ENCODE results near the gene SAMD4A. TPM values are rescaled to one million over a fixed set of nuclear protein-coding genes. Genes with fewer than 3 reads are reported as not detected.

Gene SAMD4A, protein sequence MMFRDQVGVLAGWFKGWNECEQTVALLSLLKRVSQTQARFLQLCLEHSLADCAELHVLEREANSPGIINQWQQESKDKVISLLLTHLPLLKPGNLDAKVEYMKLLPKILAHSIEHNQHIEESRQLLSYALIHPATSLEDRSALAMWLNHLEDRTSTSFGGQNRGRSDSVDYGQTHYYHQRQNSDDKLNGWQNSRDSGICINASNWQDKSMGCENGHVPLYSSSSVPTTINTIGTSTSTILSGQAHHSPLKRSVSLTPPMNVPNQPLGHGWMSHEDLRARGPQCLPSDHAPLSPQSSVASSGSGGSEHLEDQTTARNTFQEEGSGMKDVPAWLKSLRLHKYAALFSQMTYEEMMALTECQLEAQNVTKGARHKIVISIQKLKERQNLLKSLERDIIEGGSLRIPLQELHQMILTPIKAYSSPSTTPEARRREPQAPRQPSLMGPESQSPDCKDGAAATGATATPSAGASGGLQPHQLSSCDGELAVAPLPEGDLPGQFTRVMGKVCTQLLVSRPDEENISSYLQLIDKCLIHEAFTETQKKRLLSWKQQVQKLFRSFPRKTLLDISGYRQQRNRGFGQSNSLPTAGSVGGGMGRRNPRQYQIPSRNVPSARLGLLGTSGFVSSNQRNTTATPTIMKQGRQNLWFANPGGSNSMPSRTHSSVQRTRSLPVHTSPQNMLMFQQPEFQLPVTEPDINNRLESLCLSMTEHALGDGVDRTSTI
- 10 to 100 TPM; 50.6 to 73.8 (median 59.9) TPM for polyA plus RNA-seq (ENCODE audit: insufficient read length in 10 of 10)
- long read RNA-seq, donor 1, partial matches to known transcripts = 12 of 14 reads
- long read RNA-seq, donor 1, other reads (novel, unspliced or antisense) = 0 of 14 reads
- long read RNA-seq, donor 2, full-length matches to known transcripts = 1 of 42 reads
- long read RNA-seq, donor 2, partial matches to known transcripts = 41 of 42 reads
- long read RNA-seq, donor 2, other reads (novel, unspliced or antisense) = 0 of 42 reads
- long read RNA-seq, donor 3 = 0 reads
- long read RNA-seq, donor 4, partial matches to known transcripts = 6 of 7 reads
- long read RNA-seq, donor 4, other reads (novel, unspliced or antisense) = 0 of 7 reads
- long read RNA-seq, donor 5, partial matches to known transcripts = 11 of 13 reads
- long read RNA-seq, donor 5, other reads (novel, unspliced or antisense) = 0 of 13 reads
- long read RNA-seq, donor 6, partial matches to known transcripts = 10 of 12 reads
- long read RNA-seq, donor 6, other reads (novel, unspliced or antisense) = 0 of 12 reads
- long read RNA-seq, donor 7, partial matches to known transcripts = 6 of 6 reads
- long read RNA-seq, donor 7, other reads (novel, unspliced or antisense) = 0 of 6 reads
- long read RNA-seq, donor 8, partial matches to known transcripts = 0 of 1 reads
- long read RNA-seq, donor 8, other reads (novel, unspliced or antisense) = 0 of 1 reads
- long read RNA-seq, donor 9 = 0 reads

GRCh38 chr14:54566410-54567223, at the start of gene SAMD4A:
Gene SAMD4A (plus strand): TSS chr14:54567128. CDS start chr14:54567917, 789 bp downstream.
- DNase-seq = peak; percentile 89 to 96 (median 91)

- no peak for DNase-seq
Measured at GRCh38 chr14:54524410-54524809, 42.5 kb upstream of the SAMD4A start.

DNA sequence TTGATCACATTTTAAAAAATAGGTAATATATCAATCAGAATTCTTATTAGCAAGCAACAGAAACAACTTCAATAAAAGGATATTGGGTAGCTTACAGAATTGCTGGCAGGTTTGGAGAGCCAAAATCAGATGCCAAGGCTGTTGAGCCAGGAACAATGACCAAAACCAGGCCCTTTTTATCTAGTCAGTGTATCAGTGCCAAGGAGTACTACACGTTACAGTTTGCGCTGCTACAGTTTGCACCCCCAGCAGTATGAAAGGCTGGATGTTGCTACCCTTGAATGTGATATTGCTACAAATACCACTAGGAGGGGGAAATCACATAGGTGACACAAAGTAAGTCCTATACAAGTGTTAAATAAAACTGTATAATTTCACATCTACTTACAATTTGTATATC, 38.0 kb upstream of the SAMD4A start:
- DNase-seq = no peak

DNA sequence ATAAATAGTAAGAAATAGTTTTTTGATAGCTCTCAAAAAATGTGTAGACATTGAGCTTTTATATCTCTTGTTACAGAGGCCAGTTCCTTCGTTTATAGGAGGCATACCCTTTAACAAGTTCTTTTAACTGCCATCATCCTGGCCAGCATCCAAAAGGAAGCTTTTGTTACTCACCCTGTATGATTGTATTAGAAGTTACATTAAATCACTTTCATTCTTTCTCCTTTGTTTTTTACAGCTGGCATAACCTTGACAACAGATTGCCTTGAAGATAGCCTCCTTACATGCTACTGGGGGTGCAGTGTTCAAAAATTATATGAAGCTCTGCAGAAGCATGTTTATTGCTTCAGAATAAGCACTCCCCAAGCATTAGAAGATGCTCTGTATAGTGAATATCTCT, 37.1 kb upstream of the SAMD4A start:
- DNase-seq = no peak

GRCh38 chr14:54532111-54533012, 34.6 kb upstream of the SAMD4A start:
- no peak for DNase-seq

GRCh38 chr14:54533100-54533499, 33.8 kb upstream of the SAMD4A start:
- DNase-seq = no peak

GRCh38 chr14:54535126-54535525, 31.8 kb upstream of the SAMD4A start:
- DNase-seq = peak in 1 of 3 donors; percentile 14

GRCh38 chr14:54535646-54536045, 31.3 kb upstream of the SAMD4A start:
- peak in 2 of 3 donors; percentile 10 to 42 for DNase-seq

- no peak for DNase-seq
Measured at GRCh38 chr14:54537651-54538050, 29.3 kb upstream of the SAMD4A start.

GRCh38 chr14:54538055-54538454, 28.9 kb upstream of the SAMD4A start:
- no peak for DNase-seq

DNA sequence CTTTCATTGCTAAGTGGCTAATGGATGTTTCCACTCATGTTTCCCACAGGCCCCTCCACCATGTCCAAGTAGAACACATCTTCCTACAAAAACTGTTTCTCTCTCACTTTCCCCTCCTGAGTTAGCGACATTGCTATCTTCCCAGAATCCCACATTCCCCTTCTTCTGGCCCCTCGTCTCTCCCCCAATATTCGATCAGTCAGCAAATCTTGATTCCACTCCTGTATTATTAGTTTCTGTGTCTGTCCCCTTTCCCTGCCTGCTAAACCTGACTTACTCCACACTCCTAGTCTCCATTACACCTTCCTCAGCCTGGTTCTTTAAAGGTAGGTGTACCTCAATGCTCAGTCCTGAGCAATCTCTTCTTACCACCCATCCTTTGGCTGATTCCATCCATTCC, 19.3 kb upstream of the SAMD4A start:
- DNase-seq = no peak

DNA sequence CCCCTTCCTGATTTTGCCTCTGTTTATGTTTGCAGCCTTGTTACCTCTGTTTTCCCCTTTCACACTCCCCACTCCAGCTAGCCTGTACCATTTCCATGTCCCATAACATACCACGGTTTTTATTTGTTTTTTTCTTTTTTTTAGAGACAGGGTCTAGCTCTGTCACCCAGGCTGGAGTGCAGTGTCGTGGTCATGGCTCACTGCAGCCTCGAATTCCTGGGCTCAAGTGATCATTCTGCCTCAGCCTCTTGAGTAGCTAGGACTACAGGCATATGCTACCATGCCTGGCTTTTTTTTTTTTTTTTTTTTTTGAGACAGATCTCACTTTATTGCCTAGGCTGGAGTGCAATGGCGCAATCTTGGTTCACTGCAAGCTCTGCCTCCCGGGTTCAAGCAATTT, 18.4 kb upstream of the SAMD4A start:
- no peak for DNase-seq

DNA sequence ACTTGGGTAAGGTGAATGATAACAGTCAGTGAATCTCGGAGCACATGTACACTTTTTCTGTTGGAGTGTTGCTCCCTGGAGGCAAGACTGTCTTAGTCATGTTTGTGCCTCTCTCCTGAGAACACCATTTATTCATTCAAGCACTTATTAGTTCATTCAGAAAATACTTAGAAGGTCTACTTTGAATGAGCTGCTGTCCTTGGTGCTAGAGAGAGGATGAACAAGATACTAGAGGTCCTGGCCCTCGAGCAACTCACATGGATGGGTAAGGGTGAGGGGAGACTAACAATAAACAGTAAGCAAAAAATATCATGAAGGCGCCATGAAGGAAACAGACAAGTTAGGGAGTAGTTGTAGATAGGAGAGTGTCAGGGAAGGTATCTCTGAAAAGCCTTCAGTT, 17.1 kb upstream of the SAMD4A start:
- DNase-seq = no peak

GRCh38 chr14:54550514-54550913, 16.4 kb upstream of the SAMD4A start:
- DNase-seq = no peak

DNA sequence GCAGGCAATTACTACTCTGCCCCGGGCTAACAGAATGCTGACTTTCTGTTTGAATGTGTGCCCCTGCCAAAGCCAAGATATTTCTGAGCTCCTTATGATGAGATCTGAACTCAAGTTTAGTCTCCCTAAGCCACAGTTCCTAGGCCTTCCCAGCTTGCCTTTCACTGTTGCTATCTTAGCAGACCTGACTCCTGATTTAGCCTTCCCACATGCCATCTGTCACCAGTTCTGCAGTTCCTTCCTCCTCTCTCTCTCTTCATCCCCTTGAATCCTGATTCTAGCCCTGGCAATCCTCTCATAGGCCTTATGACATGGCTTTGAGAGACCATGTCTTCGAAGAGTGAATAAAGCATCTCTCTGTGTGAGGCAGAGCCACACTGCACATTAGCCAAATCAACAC, 12.5 kb upstream of the SAMD4A start:
- no peak for DNase-seq

- DNase-seq = no peak
Measured at GRCh38 chr14:54555651-54556050, 11.3 kb upstream of the SAMD4A start.

DNA sequence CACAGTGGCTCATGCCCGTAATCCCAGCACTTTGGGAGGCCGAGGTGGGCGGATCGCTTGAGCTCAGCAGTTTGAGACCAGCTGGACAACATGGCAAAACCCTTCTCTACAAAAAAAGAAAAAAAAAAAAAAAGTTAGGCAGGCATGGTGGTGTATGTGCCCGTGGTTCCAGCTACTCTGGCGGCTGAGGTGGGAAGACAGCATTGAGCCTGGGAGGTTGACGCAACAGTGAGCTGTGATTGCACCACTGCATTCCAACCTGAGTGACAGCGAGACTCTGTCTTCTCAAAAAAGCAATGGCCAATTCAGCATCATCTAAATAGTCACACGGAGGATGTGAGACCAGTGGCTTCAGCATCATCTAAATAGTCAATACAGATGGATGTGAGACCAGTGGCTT, 10.4 kb upstream of the SAMD4A start:
- no peak for DNase-seq

DNA sequence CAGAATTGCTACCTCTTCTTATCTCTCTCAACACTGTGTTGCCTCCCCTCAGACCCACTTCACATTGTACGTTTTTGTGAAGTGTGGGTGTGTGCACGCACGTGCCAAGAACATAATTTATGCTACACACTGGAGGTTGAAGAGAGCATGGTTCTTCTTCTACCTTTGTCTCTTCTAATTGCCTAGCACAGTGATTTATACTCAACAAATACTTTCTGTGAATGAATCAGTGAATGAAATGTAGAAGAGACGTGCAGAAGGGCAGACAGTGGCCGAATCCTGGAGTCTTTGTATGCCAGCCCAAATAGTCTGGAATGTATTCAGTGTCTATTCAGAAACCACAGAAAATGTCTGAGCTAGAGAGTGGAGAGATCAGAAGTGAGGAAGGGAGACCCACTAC, 4.6 kb upstream of the SAMD4A start:
- DNase-seq = peak in 1 of 3 donors; percentile 71

GRCh38 chr14:54564071-54564867, 2.7 kb upstream of the SAMD4A start:
- peak; percentile 42 to 70 (median 48) for DNase-seq

Data from muscle of back (tissue), 13 donors.